GM21737 (cell line): ENCODE measurements around the gene SLC9A4.

Experiments
- ATAC-seq: cut with Tn5 transposase; IDR thresholded peaks from one replicate; pipeline ENCODE4 v1.9.1; 2021; ENCODE audit warnings: mild to moderate bottlenecking, moderate library complexity; ENCODE audit not compliant: unreplicated experiment

Gene SLC9A4

GRCh38 chr2:102498414-102498813, 25.4 kb downstream of the SLC9A4 start:
- ATAC-seq = no peak

GRCh38 chr2:102499558-102499957, 26.5 kb downstream of the SLC9A4 start:
- ATAC-seq = no peak

- ATAC-seq = no peak
Measured at GRCh38 chr2:102502576-102502975, 29.6 kb downstream of the SLC9A4 start.

GRCh38 chr2:102504833-102505232, 31.8 kb downstream of the SLC9A4 start:
- ATAC-seq = no peak

- ATAC-seq = no peak
Measured at GRCh38 chr2:102505290-102505689, 32.3 kb downstream of the SLC9A4 start.

- no peak for ATAC-seq
Measured at GRCh38 chr2:102506743-102507142, 33.7 kb downstream of the SLC9A4 start.

- no peak for ATAC-seq
Measured at GRCh38 chr2:102508863-102509262, 35.8 kb downstream of the SLC9A4 start.

GRCh38 chr2:102509749-102510148, 36.7 kb downstream of the SLC9A4 start:
- no peak for ATAC-seq

GRCh38 chr2:102510791-102511575, 38.0 kb downstream of the SLC9A4 start:
- ATAC-seq = no peak

- ATAC-seq = no peak
Measured at GRCh38 chr2:102512161-102512560, 39.1 kb downstream of the SLC9A4 start.

- ATAC-seq = no peak
Measured at GRCh38 chr2:102513355-102513939, 40.4 kb downstream of the SLC9A4 start.

GRCh38 chr2:102514061-102514785, 41.2 kb downstream of the SLC9A4 start:
- no peak for ATAC-seq

GRCh38 chr2:102515851-102516250, 42.8 kb downstream of the SLC9A4 start:
- ATAC-seq = no peak

- no peak for ATAC-seq
Measured at GRCh38 chr2:102518170-102518569, 45.1 kb downstream of the SLC9A4 start.

- no peak for ATAC-seq
Measured at GRCh38 chr2:102520009-102520408, 47.0 kb downstream of the SLC9A4 start.

GRCh38 chr2:102520801-102521200, 47.8 kb downstream of the SLC9A4 start:
- no peak for ATAC-seq

- no peak for ATAC-seq
Measured at GRCh38 chr2:102522162-102522561, 49.1 kb downstream of the SLC9A4 start.

- no peak for ATAC-seq
Measured at GRCh38 chr2:102522890-102523289, 49.9 kb downstream of the SLC9A4 start.

GRCh38 chr2:102523651-102524050, 50.6 kb downstream of the SLC9A4 start:
- no peak for ATAC-seq

GRCh38 chr2:102527086-102527485, 54.1 kb downstream of the SLC9A4 start:
- no peak for ATAC-seq

GRCh38 chr2:102538491-102538890, 65.5 kb downstream of the SLC9A4 start:
- ATAC-seq = no peak

GRCh38 chr2:102540882-102541281, 67.9 kb downstream of the SLC9A4 start:
- no peak for ATAC-seq
